Gastrocnemius medialis (tissue), 4 donors: Measurements from ENCODE around the gene DIAPH3. TPM values are rescaled to one million over a fixed set of nuclear protein-coding genes. Genes with fewer than 3 reads are reported as not detected.

ENCODE experiments used
- ATAC-seq, 2 donors: fragments of 150-250 bp; one replicate each; pipeline ENCODE4 v1.9.1; 2016
- DNase-seq, 2 donors: peaks; one replicate each; pipeline ENCODE4 v3.0.0-alpha.2; 2019
- H3K27ac ChIP-seq, 4 donors: fragments of 200-600 bp; sonication (generic); 1 replicate in 1 of 4; 2 replicates in 3 of 4; pipeline ENCODE4 v1.5.1; 2016 to 2018; ENCODE audit warnings: mild to moderate bottlenecking in 2 of 4, moderate library complexity in 1 of 4
- H3K27me3 ChIP-seq, 3 donors: fragments of 200-600 bp; sonication (generic) in 2 of 3; 1 replicate in 1 of 3; 2 replicates in 2 of 3; pipeline versions ENCODE4 v1.5.1 to v1.6.0; 2016 to 2019; ENCODE audit warnings: mild to moderate bottlenecking in 1 of 3, moderate library complexity in 1 of 3
- H3K36me3 ChIP-seq, 2 donors: fragments of 200-600 bp; sonication (generic) in 1 of 2; one replicate each; pipeline ENCODE4 v1.5.1; 2017 to 2018
- H3K4me1 ChIP-seq, 2 donors: fragments of 200-600 bp; sonication (generic) in 1 of 2; one replicate each; pipeline ENCODE4 v1.5.1; 2016 to 2017; ENCODE audit warnings: mild to moderate bottlenecking in 2 of 2
- H3K4me3 ChIP-seq, 4 donors: fragments of 200-600 bp; sonication (generic) in 3 of 4; 1 replicate in 1 of 4; 2 replicates in 3 of 4; pipeline ENCODE4 v1.5.1; 2016 to 2019; ENCODE audit warnings: mild to moderate bottlenecking in 2 of 4
- H3K9me3 ChIP-seq, 3 donors: fragments of 200-600 bp; sonication (generic) in 2 of 3; 1 replicate in 1 of 3; 2 replicates in 2 of 3; pipeline ENCODE4 v1.5.1; 2016 to 2019
- POLR2A ChIP-seq, 2 donors: fragments of 450-650 bp; IDR thresholded peaks; one replicate each; pipeline ENCODE4 v1.6.1; 2017; ENCODE audit warnings: antibody characterized with exemption in 2 of 2, mild to moderate bottlenecking in 2 of 2, moderate library complexity in 2 of 2
- in situ Hi-C, 4 donors: fragments of 200-750 bp; cut with MboI; loops; one replicate each; pipeline versions ENCODE4 v1.15.0 to v1.8.0; 2017; ENCODE audit warnings: low sequenced_read_pairs in 4 of 4
- intact Hi-C: fragments of 100-400 bp; cut with DNase I; formaldehyde crosslinking; loops from one replicate; pipeline ENCODE4 v1.15.1; 2023; ENCODE audit warnings: low total_unique reads
- total RNA-seq, 4 donors: library from RNA; depleted of rRNA; stranded (reverse); fragments of >200 nt; gene quantifications; one replicate each; pipeline versions ENCODE4 v1.1.0 to v1.2.3, GENCODE V29; 2016
- TF ChIP-seq, protein P1 (sequence below), 5 experiments: fragments of 450-650 bp in 3 of 5; fragments of 200-600 bp in 2 of 5; sonication (generic) in 2 of 5; IDR thresholded peaks in 4 of 5; conservative IDR thresholded peaks in 1 of 5; 1 replicate in 4 of 5; 2 replicates in 1 of 5; pipeline ENCODE4 v1.5.1; 2016 to 2019; ENCODE audit warnings: antibody characterized with exemption in 5 of 5, mild to moderate bottlenecking in 3 of 5, moderate library complexity in 3 of 5

The DIAPH3 gene
- total RNA-seq, 4 donors from 2014 or later = 0.13 TPM; not detected in 3

DNA sequence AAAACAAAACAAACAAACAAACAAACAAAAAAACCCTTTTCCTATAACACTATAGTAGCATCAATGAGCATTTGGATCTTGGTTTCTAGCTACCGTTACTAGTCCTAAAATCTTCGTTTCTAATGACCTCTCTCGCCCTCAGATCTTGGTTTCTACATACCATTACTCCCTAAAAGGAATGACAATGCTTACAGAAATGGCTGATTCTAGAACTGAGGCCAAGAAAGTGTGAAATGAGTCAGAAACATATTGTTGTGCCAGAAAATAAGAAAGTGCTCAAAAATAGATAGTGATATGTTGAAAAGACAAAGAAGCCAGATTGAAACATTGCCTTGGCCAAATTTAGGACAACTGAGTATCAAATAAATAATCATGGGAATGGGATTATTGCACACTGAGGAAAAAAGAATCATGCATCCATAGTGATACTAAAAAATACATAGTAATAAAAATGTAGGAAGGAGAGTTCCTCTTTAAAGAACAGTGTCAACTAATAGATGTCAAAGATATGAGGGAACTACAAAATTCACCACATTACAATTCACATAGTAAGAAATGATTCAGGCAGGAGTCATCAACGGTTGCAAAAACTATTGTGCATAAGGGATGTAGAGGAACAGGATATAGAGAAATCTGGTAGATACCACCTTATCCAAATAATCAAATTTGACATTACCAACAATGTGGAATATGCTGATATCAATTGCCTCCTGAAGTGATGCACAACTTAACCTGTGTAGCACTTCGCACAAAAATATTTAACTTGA is 386.6 kb downstream of the DIAPH3 start:
- DNase-seq = no peak
- in situ Hi-C loops (no loop called here), intact Hi-C loops (no loop called here)
- Histone ChIP-seq H3K36me3 (no peaks in the 10 kb centered on the region), H3K4me1 (no peaks in the 10 kb centered on the region), H3K27ac (no peak overlapping the region), H3K27me3 (no peaks in the 10 kb centered on the region), H3K9me3 (no peaks in the 10 kb centered on the region), H3K4me3 (no peak overlapping the region)
- TF ChIP-seq, protein P1, sequence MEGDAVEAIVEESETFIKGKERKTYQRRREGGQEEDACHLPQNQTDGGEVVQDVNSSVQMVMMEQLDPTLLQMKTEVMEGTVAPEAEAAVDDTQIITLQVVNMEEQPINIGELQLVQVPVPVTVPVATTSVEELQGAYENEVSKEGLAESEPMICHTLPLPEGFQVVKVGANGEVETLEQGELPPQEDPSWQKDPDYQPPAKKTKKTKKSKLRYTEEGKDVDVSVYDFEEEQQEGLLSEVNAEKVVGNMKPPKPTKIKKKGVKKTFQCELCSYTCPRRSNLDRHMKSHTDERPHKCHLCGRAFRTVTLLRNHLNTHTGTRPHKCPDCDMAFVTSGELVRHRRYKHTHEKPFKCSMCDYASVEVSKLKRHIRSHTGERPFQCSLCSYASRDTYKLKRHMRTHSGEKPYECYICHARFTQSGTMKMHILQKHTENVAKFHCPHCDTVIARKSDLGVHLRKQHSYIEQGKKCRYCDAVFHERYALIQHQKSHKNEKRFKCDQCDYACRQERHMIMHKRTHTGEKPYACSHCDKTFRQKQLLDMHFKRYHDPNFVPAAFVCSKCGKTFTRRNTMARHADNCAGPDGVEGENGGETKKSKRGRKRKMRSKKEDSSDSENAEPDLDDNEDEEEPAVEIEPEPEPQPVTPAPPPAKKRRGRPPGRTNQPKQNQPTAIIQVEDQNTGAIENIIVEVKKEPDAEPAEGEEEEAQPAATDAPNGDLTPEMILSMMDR (IDR thresholded peaks at IDR 0.05 in 4 of 5, conservative IDR thresholded peaks at IDR 0.05 in 1 of 5) = no peak
- TF ChIP-seq POLR2A (IDR thresholded peaks at IDR 0.05) = no peak
- ATAC-seq = no peak

DNA sequence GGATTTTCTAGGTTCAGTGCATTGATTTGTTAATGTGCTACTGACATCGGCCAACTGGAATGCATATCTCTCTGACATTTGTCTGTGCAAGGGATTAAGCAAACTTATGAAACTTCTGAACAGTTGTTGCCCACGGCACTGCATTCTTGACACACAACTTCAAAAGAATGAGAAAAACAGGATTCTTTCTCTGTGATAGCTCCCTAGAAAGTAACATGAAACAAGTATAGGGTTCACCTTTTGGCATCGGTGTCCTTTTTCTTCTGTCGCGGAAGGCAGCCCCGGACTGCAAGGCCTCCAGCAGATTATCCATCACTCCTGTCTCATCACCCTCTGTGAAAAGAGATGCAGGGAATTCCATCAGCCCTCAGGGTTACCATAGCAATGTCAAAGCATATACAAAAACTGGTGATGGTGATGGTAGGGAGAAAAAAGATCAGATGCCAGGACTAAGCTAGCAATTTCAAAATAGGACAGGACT is 389.2 kb downstream of the DIAPH3 start:
- H3K4me3 ChIP-seq = no peak overlapping the region
- intact Hi-C loops (loop anchor here (5.0 kb wide), 1 partner anchor 382 kb away; no protein-coding TSS in a partner anchor), in situ Hi-C loops (no loop called here)
- no peaks in the 10 kb centered on the region for H3K9me3 ChIP-seq
- H3K27ac ChIP-seq = no peak overlapping the region
- TF ChIP-seq POLR2A (IDR thresholded peaks at IDR 0.05) = no peak
- no peaks in the 10 kb centered on the region for H3K27me3 ChIP-seq
- ATAC-seq (no peak), DNase-seq (no peak)
- H3K36me3 ChIP-seq = no peaks in the 10 kb centered on the region
- H3K4me1 ChIP-seq = no peaks in the 10 kb centered on the region

DNA sequence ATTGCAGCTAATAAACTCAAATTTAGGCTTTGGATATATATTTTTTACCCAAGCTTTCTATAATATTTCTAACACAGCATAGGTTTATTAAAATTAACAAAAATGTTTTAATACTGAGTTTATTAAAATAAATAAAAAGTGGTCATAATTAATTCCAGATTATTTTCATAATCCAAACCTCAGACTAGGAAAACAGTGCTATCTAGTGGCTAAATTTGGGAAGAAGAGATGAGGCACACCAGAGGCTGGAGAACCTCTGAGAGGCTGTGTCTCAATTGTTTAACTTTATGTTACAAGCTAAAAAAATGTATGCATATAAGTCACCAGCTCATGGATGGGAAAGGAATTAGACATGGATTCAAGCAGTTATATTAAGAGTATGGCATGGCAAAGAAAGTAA is 392.5 kb downstream of the DIAPH3 start:
- intact Hi-C loops = loop anchor here (5.0 kb wide), 1 partner anchor 379 kb away; no protein-coding TSS in a partner anchor
- ATAC-seq = no peak
- Histone ChIP-seq H3K27ac (no peak overlapping the region), H3K4me1 (no peaks in the 10 kb centered on the region), H3K9me3 (no peaks in the 10 kb centered on the region), H3K27me3 (no peaks in the 10 kb centered on the region), H3K36me3 (no peaks in the 10 kb centered on the region), H3K4me3 (no peak overlapping the region)
- TF ChIP-seq, protein P1 (IDR thresholded peaks at IDR 0.05 in 4 of 5, conservative IDR thresholded peaks at IDR 0.05 in 1 of 5) = no peak
- TF ChIP-seq POLR2A (IDR thresholded peaks at IDR 0.05) = no peak
- in situ Hi-C loops = no loop called here
- DNase-seq = no peak

DNA sequence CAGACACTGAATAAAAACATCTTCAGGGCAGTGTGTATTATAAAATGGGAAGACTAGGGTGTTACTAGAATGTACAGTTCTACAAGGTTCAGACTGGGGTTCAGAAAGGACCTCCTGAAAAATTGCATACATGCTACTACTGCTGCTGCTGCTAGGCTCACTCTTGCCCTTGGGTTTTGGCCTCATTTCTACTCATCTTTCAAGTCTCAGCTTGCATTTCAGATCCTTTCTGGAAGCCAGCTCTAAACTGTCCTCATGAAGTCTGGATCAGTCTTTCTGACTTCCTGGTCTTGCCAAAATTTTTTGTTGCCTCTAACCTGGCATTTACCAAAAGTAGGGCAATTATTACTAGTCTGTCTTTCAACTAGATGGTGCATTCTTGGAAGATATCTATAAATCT is 393.3 kb downstream of the DIAPH3 start:
- no peaks in the 10 kb centered on the region for H3K36me3 ChIP-seq
- no peaks in the 10 kb centered on the region for H3K4me1 ChIP-seq
- no peaks in the 10 kb centered on the region for H3K27me3 ChIP-seq
- H3K27ac ChIP-seq = no peak overlapping the region
- DNase-seq (no peak), ATAC-seq (no peak)
- in situ Hi-C loops = no loop called here
- no peaks in the 10 kb centered on the region for H3K9me3 ChIP-seq
- H3K4me3 ChIP-seq = no peak overlapping the region
- no peak for TF ChIP-seq POLR2A (IDR thresholded peaks at IDR 0.05)
- TF ChIP-seq, protein P1 (IDR thresholded peaks at IDR 0.05 in 4 of 5, conservative IDR thresholded peaks at IDR 0.05 in 1 of 5) = no peak
- intact Hi-C loops = loop anchor here (5.0 kb wide), 1 partner anchor 378 kb away; no protein-coding TSS in a partner anchor

DNA sequence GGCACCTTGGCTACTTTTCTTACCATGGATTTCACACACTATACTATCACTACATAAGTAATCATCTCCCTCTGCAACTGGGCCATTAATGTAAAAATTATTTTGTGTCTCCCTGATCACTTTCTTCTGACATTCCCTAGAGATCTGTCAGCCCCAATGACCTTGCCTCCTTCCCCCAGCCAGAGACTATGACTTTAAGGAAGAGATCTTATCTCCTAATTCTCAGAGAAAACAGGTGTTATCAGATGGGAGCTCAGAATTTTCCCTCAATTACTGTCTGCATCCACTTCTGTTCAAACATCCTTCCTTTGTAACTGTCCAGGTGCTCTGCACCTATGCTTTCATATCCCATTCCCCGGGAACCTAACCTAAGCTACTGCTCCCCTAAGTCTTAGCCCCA is 397.5 kb downstream of the DIAPH3 start:
- in situ Hi-C loops = no loop called here
- Histone ChIP-seq H3K36me3 (no peaks in the 10 kb centered on the region), H3K9me3 (no peaks in the 10 kb centered on the region), H3K27me3 (no peaks in the 10 kb centered on the region), H3K4me1 (no peaks in the 10 kb centered on the region), H3K27ac (no peak overlapping the region), H3K4me3 (no peak overlapping the region)
- intact Hi-C loops = no loop called here
- DNase-seq (no peak), ATAC-seq (no peak)
- no peak for TF ChIP-seq POLR2A (IDR thresholded peaks at IDR 0.05)
- TF ChIP-seq, protein P1 (IDR thresholded peaks at IDR 0.05 in 4 of 5, conservative IDR thresholded peaks at IDR 0.05 in 1 of 5) = no peak
